Activated CD8-positive, alpha-beta memory T cell treated with anti-CD3 and anti-CD28 coated beads, Interleukin-2, amount 10 ng/mL, durations not matched to agents 7 days and 5 days (primary cell): ENCODE measurements around the gene CRYBA2. TPM values are rescaled to one million over a fixed set of nuclear protein-coding genes. Genes with fewer than 3 reads are reported as not detected.

ENCODE experiments used
- ATAC-seq: fragments of 150-1000 bp; cut with Tn5 transposase; one replicate; pipeline ENCODE4 v1.10.0; 2021; ENCODE audit warnings: moderate library complexity
- CTCF ChIA-PET: fragments of 350-600 bp; sonication (Branson Sonifier 250); formaldehyde crosslinking; loops from one replicate; lab custom pipeline; 2021; ENCODE audit warnings: antibody characterized with exemption; lab: Charles Lee
- DNase-seq: peaks from one replicate; pipeline ENCODE4 v3.0.0-alpha.2; 2020
- H3K27ac Mint-ChIP-seq: one replicate; pipeline ENCODE4 v1.8.0; 2021; ENCODE audit warnings: mild to moderate bottlenecking, mixed read lengths
- H3K27me3 Mint-ChIP-seq: one replicate; pipeline ENCODE4 v1.8.0; 2021; ENCODE audit warnings: mixed read lengths
- H3K36me3 Mint-ChIP-seq: one replicate; pipeline ENCODE4 v1.8.0; 2021; ENCODE audit warnings: mild to moderate bottlenecking, mixed read lengths
- H3K4me1 Mint-ChIP-seq: one replicate; pipeline ENCODE4 v1.8.0; 2021; ENCODE audit warnings: mixed read lengths
- H3K4me3 Mint-ChIP-seq: one replicate; pipeline ENCODE4 v1.8.0; 2021; ENCODE audit warnings: mild to moderate bottlenecking, moderate library complexity, mixed read lengths
- H3K9me3 Mint-ChIP-seq: one replicate; pipeline ENCODE4 v1.8.0; 2022; ENCODE audit warnings: low read depth, mixed read lengths
- total RNA-seq, 2 experiments: library from RNA; stranded (reverse); gene quantifications; one replicate each; pipeline ENCODE4 v1.2.3, GENCODE V29; 2021

Gene CRYBA2
- total RNA-seq, 2 experiments from 2014 or later, result not detected

GRCh38 chr2:218961229-218961628, 32.0 kb downstream of the CRYBA2 start:
- Mint-ChIP-seq H3K4me3 (no peak overlapping the region), H3K27me3 (peaks cover 80% of the 10 kb centered on the region), H3K4me1 (peaks cover 12% of the 10 kb centered on the region), H3K36me3 (peaks cover 4% of the 10 kb centered on the region), H3K9me3 (no peaks in the 10 kb centered on the region), H3K27ac (no peak overlapping the region)
- no peak for ATAC-seq
- DNase-seq, result no peak
- CTCF ChIA-PET, result interaction anchor here (2.1 kb wide), 2 partner anchors 19 to 62 kb away, joined by 6 to 9 read pairs; no protein-coding TSS in a partner anchor

DNA sequence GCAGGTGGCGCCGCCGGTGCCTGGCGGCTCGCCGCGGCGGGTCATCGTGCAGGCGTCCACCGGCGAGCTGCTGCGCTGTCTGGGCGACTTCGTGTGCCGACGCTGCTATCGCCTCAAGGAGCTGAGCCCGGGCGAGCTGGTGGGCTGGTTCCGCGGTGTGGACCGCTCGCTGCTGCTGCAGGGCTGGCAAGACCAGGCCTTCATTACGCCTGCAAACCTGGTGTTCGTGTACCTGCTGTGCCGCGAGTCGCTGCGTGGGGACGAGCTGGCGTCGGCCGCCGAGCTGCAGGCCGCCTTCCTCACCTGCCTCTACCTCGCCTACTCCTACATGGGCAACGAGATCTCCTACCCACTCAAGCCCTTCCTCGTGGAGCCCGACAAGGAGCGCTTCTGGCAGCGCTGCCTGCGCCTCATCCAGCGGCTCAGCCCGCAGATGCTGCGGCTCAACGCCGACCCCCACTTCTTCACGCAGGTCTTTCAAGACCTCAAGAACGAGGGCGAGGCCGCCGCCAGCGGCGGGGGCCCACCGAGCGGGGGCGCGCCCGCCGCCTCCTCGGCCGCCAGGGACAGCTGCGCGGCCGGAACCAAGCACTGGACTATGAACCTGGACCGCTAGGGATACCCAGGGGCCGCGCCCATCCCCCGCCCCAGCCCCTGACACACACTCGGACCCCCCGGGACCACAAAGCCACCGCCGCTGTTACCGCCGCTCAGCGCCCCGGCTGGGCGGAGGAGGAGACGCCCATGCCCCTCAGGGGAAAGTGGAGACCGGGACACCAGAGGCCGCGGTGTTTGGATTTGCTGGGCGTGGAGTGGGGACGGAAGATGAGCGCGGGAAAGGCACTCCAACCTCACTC, 32.7 kb downstream of the CRYBA2 start:
- Mint-ChIP-seq H3K9me3 (no peaks in the 10 kb centered on the region), H3K27me3 (peaks cover 77% of the 10 kb centered on the region), H3K4me3 (peak overlapping the region; percentile 9), H3K36me3 (peaks cover 4% of the 10 kb centered on the region), H3K27ac (no peak overlapping the region), H3K4me1 (peaks cover 12% of the 10 kb centered on the region)
- peak; percentile 35 for DNase-seq
- CTCF ChIA-PET, result interaction anchor here (0.6 to 2.1 kb wide), 2 partner anchors 19 to 21 kb away, joined by 3 to 9 read pairs; no protein-coding TSS in a partner anchor
- no peak for ATAC-seq

DNA sequence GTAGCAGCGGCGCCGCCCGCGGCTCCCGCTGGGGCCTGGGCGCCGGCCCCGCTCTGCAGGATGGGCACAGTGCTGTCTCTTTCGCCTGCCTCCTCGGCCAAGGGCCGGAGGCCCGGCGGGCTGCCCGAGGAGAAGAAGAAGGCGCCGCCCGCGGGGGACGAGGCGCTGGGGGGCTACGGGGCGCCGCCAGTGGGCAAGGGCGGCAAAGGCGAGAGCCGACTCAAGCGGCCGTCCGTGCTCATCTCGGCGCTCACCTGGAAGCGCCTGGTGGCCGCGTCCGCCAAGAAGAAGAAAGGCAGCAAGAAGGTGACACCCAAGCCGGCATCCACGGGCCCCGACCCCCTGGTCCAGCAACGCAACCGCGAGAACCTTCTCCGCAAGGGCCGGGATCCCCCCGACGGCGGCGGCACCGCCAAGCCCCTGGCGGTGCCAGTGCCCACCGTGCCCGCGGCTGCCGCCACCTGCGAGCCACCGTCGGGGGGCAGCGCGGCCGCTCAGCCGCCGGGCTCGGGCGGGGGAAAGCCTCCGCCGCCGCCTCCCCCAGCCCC, 33.4 kb downstream of the CRYBA2 start:
- H3K27me3 Mint-ChIP-seq, result peaks cover 78% of the 10 kb centered on the region
- H3K36me3 Mint-ChIP-seq, result peaks cover 4% of the 10 kb centered on the region
- peaks cover 12% of the 10 kb centered on the region for H3K4me1 Mint-ChIP-seq
- H3K9me3 Mint-ChIP-seq, result no peaks in the 10 kb centered on the region
- no peak overlapping the region for H3K4me3 Mint-ChIP-seq
- H3K27ac Mint-ChIP-seq, result no peak overlapping the region
- CTCF ChIA-PET, result interaction anchor here (1.1 to 2.5 kb wide), 5 partner anchors 20 to 83 kb away, joined by 3 to 17 read pairs (median 3); no protein-coding TSS in a partner anchor
- ATAC-seq (no peak), DNase-seq (peak; percentile 38)

DNA sequence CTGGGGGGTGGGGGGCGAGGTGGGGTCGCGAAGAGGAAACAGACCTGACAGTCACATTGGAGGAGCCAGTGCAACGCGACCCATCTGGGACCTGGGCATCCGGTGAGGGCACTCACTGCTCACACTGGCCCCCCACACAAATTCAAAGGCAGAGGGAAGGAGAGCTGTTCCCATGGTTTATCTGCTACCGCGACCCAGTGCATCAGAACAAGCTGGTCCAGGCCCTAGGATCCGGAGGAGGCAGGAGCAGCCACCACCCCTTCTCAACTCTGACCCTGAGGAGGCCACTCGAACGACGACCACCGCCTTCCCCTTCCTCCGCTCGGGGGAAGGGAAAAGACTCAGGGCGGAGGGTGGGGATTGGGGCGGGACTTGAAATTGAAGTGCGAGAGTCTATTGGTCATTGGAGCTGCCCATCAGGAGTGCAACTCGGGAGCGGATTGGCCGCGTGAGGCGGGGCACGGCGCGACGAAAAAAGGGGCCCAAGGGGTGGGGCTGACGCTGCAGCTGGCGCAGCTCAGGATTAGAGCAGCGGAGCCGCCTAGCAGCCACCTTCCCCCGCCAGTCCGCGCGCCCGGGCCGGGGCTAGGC, 34.0 kb downstream of the CRYBA2 start, which contains the start of gene CDK5R2:
Gene CDK5R2 (plus strand): TSS at position 526 of the 591 bp plus-strand sequence. CDS start 155 bp downstream, outside the sequence.
- Mint-ChIP-seq H3K9me3 (no peaks in the 10 kb centered on the region), H3K4me1 (peaks cover 12% of the 10 kb centered on the region), H3K36me3 (peaks cover 4% of the 10 kb centered on the region), H3K27me3 (peaks cover 79% of the 10 kb centered on the region), H3K4me3 (peak within 1 kb of the TSS; percentile 59), H3K27ac (no peak within 1 kb of the TSS)
- DNase-seq (peak; percentile 87), ATAC-seq (peak; percentile 98)
- CTCF ChIA-PET, result interaction anchor here (0.5 to 2.5 kb wide), 6 partner anchors 21 to 458 kb away, joined by 3 to 17 read pairs (median 4); no protein-coding TSS in a partner anchor

DNA sequence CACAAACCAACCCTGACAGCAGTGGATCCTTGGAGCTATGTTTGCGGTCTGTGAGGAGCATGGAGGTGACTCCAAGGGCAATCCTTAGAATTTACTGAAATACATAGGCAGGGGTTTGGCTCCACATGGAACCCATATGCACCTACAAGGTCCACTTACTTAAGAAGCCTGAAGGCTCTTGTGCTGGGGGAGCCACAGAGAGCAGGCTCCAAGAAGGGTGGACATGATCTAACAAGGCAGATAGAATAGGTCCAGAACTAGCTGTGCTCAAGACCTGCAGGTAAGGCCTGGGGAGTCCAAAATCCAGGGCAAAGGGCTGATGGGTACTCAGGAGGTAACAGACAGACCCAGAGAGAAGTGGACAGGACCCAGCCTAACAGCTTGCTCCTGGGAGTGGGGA, 34.9 kb downstream of the CRYBA2 start:
- CTCF ChIA-PET, result interaction anchor here (1.1 to 2.5 kb wide), 3 partner anchors 17 to 24 kb away, joined by 3 to 17 read pairs (median 5); no protein-coding TSS in a partner anchor
- Mint-ChIP-seq H3K36me3 (peaks cover 4% of the 10 kb centered on the region), H3K4me3 (no peak overlapping the region), H3K4me1 (peaks cover 12% of the 10 kb centered on the region), H3K27ac (no peak overlapping the region), H3K9me3 (no peaks in the 10 kb centered on the region), H3K27me3 (peaks cover 76% of the 10 kb centered on the region)
- ATAC-seq, result no peak
- peak; percentile 38 for DNase-seq

GRCh38 chr2:218957671-218958070, 35.6 kb downstream of the CRYBA2 start:
- no peak overlapping the region for H3K27ac Mint-ChIP-seq
- peaks cover 4% of the 10 kb centered on the region for H3K36me3 Mint-ChIP-seq
- DNase-seq (peak; percentile 33), ATAC-seq (no peak)
- CTCF ChIA-PET, result interaction anchor here (1.0 to 2.5 kb wide), 4 partner anchors 15 to 101 kb away, joined by 3 to 17 read pairs (median 4); no protein-coding TSS in a partner anchor
- no peak overlapping the region for H3K4me3 Mint-ChIP-seq
- H3K4me1 Mint-ChIP-seq, result peaks cover 12% of the 10 kb centered on the region
- H3K27me3 Mint-ChIP-seq, result peaks cover 74% of the 10 kb centered on the region
- H3K9me3 Mint-ChIP-seq, result no peaks in the 10 kb centered on the region

DNA sequence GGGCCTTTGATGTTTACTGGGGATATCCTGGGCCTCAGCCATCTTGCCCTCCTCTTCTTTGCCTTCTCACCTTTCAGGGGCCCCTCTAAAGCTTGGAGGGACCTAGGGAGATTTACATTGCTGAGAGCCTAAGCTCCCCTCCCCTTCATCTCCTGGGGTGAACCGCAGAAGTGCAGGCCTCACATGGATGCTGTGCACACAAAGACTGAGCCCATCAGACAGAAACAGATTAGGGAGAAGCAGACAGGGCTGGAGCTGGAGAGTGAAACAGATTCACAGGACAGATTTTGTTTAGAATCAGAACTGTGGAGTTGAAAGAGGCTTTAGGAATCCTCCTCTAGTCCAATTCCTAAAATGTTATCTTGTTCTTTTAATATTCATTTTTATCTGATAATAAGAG, 37.2 kb downstream of the CRYBA2 start:
- Mint-ChIP-seq H3K27me3 (peaks cover 59% of the 10 kb centered on the region), H3K36me3 (peaks cover under 1% of the 10 kb centered on the region), H3K27ac (no peak overlapping the region), H3K9me3 (no peaks in the 10 kb centered on the region), H3K4me3 (no peak overlapping the region), H3K4me1 (peaks cover 9% of the 10 kb centered on the region)
- CTCF ChIA-PET, result no interaction called here
- no peak for DNase-seq
- ATAC-seq, result no peak

DNA sequence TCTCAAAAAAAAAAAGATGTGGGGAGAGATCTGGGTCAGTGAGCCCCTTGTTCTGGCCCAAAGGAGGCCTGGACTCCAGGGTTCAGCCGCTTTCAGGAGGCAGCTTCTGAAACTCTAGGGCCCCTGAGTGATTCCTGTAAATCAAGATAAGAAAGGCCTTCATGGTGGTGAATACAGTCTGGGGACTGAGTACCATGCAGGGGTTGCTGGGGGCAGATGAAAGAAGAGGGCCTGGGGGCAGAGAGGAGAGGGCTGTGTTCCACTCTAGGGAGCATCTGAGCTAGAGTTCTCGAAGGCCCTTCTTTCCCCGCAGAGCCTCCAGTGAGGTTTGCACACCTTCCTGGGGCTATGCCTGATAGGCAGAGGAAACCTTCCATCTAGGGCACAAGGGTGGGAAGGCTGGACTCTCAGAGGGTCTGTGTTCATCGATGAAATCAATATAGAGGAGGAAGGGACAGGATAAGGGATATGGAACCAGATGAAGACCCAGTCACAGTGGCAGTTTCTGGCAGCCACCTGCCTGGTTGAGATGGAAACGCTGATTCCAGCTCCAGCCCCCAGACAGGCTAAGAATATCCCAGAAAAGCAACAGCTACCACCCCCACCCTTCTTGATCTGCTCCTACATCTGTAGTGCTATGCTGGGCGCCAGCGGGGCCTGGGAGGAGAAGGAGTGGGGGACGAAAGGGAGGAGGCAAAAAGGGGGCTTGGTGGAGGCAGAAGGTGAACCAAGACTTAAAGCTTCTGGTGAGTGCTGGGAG, 38.5 kb downstream of the CRYBA2 start:
- Mint-ChIP-seq H3K4me1 (peaks cover 5% of the 10 kb centered on the region), H3K36me3 (no peaks in the 10 kb centered on the region), H3K9me3 (no peaks in the 10 kb centered on the region), H3K4me3 (no peak overlapping the region), H3K27me3 (peaks cover 63% of the 10 kb centered on the region), H3K27ac (no peak overlapping the region)
- DNase-seq (no peak), ATAC-seq (no peak)
- CTCF ChIA-PET, result interaction anchor here (0.7 to 2.6 kb wide), 2 partner anchors 25 to 79 kb away, joined by 3 to 6 read pairs; no protein-coding TSS in a partner anchor

- DNase-seq (no peak), ATAC-seq (no peak)
- CTCF ChIA-PET, result interaction anchor here (2.4 to 2.6 kb wide), 2 partner anchors 27 to 55 kb away, joined by 6 to 9 read pairs; no protein-coding TSS in a partner anchor
- Mint-ChIP-seq H3K4me3 (no peak overlapping the region), H3K27ac (no peak overlapping the region), H3K27me3 (peaks cover 60% of the 10 kb centered on the region), H3K36me3 (no peaks in the 10 kb centered on the region), H3K4me1 (no peaks in the 10 kb centered on the region), H3K9me3 (no peaks in the 10 kb centered on the region)
Observed at GRCh38 chr2:218953366-218953954, 39.8 kb downstream of the CRYBA2 start.

GRCh38 chr2:218952160-218952559, 41.1 kb downstream of the CRYBA2 start:
- Mint-ChIP-seq H3K4me1 (no peaks in the 10 kb centered on the region), H3K4me3 (no peak overlapping the region), H3K27ac (no peak overlapping the region), H3K27me3 (peaks cover 51% of the 10 kb centered on the region), H3K9me3 (no peaks in the 10 kb centered on the region), H3K36me3 (no peaks in the 10 kb centered on the region)
- ATAC-seq, result no peak
- no peak for DNase-seq
- CTCF ChIA-PET, result interaction anchor here (1.1 to 2.6 kb wide), 3 partner anchors 13 to 54 kb away, joined by 3 to 9 read pairs (median 6); no protein-coding TSS in a partner anchor

DNA sequence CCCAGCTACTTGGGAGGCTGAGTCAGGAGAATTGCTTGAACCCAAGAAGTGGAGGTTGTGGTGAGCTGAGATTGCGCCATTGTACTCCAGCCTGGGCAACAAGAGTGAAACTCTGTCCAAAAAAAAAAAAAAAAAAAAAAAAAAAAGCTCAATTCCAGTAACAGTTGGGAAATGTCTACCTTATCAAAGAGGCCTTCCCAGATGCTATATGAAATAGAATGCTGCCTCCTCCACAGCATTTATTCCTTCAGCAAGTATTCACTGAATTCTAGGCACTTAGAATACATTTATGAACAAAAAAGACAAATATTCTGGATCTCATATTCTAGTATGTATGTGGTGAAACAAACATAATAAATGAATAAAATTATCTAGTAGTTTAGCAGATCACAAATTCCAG, 46.6 kb downstream of the CRYBA2 start:
- H3K9me3 Mint-ChIP-seq, result no peaks in the 10 kb centered on the region
- no peaks in the 10 kb centered on the region for H3K36me3 Mint-ChIP-seq
- H3K4me1 Mint-ChIP-seq, result no peaks in the 10 kb centered on the region
- no peak for DNase-seq
- H3K4me3 Mint-ChIP-seq, result no peak overlapping the region
- H3K27ac Mint-ChIP-seq, result no peak overlapping the region
- peaks cover 55% of the 10 kb centered on the region for H3K27me3 Mint-ChIP-seq
- CTCF ChIA-PET, result interaction anchor here (2.3 kb wide), 1 partner anchor 34 kb away, joined by 7 read pairs; no protein-coding TSS in a partner anchor
- no peak for ATAC-seq
